Renal pelvis (tissue), 4 donors: ENCODE data around the gene KIR3DL1. TPM values are rescaled to one million over a fixed set of nuclear protein-coding genes. Genes with fewer than 3 reads are reported as not detected.
"Not testable (repeated sequence)": the region's sequence is repeated elsewhere in the genome, so short reads cannot be mapped to it uniquely, and the experiment has no call there.

Experiments
- DNase-seq: peaks from one replicate; pipeline ENCODE4 v3.0.0-alpha.2; 2013
- polyA plus RNA-seq, 3 donors: library from polyadenylated mRNA; unstranded; fragments of 120-200 nt; gene quantifications; one replicate each; pipeline ENCODE4 v1.2.1, GENCODE V29; 2013; ENCODE audit not compliant: insufficient read length in 3 of 3

KIR3DL1 gene
- polyA plus RNA-seq, 3 donors, result not detected

GRCh38 chr19:54806516-54806838, 9.8 kb upstream of the KIR3DL1 start:
- DNase-seq, result no peak

- not testable (repeated sequence) for DNase-seq
Measured at GRCh38 chr19:54814571-54814970, 1.7 kb upstream of the KIR3DL1 start.

- DNase-seq, result no peak
Measured at GRCh38 chr19:54817670-54818536, 1.6 kb downstream of the KIR3DL1 start.

- not testable (repeated sequence) for DNase-seq
Measured at GRCh38 chr19:54824416-54824815, 8.1 kb downstream of the KIR3DL1 start.

GRCh38 chr19:54825326-54825725, 9.1 kb downstream of the KIR3DL1 start:
- not testable (repeated sequence) for DNase-seq

- DNase-seq, result not testable (repeated sequence)
Measured at GRCh38 chr19:54828064-54828463, 11.8 kb downstream of the KIR3DL1 start.

- not testable (repeated sequence) for DNase-seq
Measured at GRCh38 chr19:54832496-54832895, 16.2 kb downstream of the KIR3DL1 start, which contains the start of gene KIR2DS4. Gene KIR2DS4, plus strand, starts transcription at chr19:54832676.

- not testable (repeated sequence) for DNase-seq
Measured at GRCh38 chr19:54835126-54835525, 18.9 kb downstream of the KIR3DL1 start.

GRCh38 chr19:54837522-54837921, 21.3 kb downstream of the KIR3DL1 start:
- DNase-seq, result not testable (repeated sequence)

GRCh38 chr19:54843171-54843570, 26.9 kb downstream of the KIR3DL1 start:
- DNase-seq, result not testable (repeated sequence)

- DNase-seq, result not testable (repeated sequence)
Measured at GRCh38 chr19:54850061-54850640, 33.9 kb downstream of the KIR3DL1 start, which contains the start of gene KIR3DL2. Gene KIR3DL2, plus strand, starts transcription at chr19:54850443. Its CDS starts 33 bp downstream, at chr19:54850476.

GRCh38 chr19:54850930-54851329, 34.7 kb downstream of the KIR3DL1 start:
- no peak for DNase-seq

- no peak for DNase-seq
Measured at GRCh38 chr19:54851353-54851752, 35.1 kb downstream of the KIR3DL1 start.

GRCh38 chr19:54855241-54855640, 39.0 kb downstream of the KIR3DL1 start:
- not testable (repeated sequence) for DNase-seq

GRCh38 chr19:54858476-54858875, 42.2 kb downstream of the KIR3DL1 start:
- DNase-seq, result not testable (repeated sequence)

- not testable (repeated sequence) for DNase-seq
Measured at GRCh38 chr19:54859421-54859820, 43.2 kb downstream of the KIR3DL1 start.

GRCh38 chr19:54863459-54863858, 47.2 kb downstream of the KIR3DL1 start:
- not testable (repeated sequence) for DNase-seq

GRCh38 chr19:54871696-54872095, 55.4 kb downstream of the KIR3DL1 start:
- no peak for DNase-seq

- DNase-seq, result no peak
Measured at GRCh38 chr19:54873990-54874389, 57.7 kb downstream of the KIR3DL1 start, which contains the start of gene FCAR. Gene FCAR, plus strand, starts transcription at chr19:54874235. Its CDS starts 55 bp downstream, at chr19:54874290.

- no peak for DNase-seq
Measured at GRCh38 chr19:54875506-54875905, 59.2 kb downstream of the KIR3DL1 start.

GRCh38 chr19:54877471-54877870, 61.2 kb downstream of the KIR3DL1 start:
- no peak for DNase-seq
